ENCODE measurements around the gene P4HA2. TPM values are rescaled to one million over a fixed set of nuclear protein-coding genes. Genes with fewer than 3 reads are reported as not detected.

P4HA2 gene
- total RNA-seq, 1 experiment from 2014 or later: 200 TPM

GRCh38 chr5:132264546-132265335 lies 37.1 kb upstream of the P4HA2 start:
- no peak for DNase-seq (ENCODE audit: low read depth)

GRCh38 chr5:132263548-132264261 lies 36.1 kb upstream of the P4HA2 start:
- peak; percentile 95 for DNase-seq (ENCODE audit: low read depth)

GRCh38 chr5:132262882-132263547 lies 35.4 kb upstream of the P4HA2 start:
- no peak for DNase-seq (ENCODE audit: low read depth)

- DNase-seq (ENCODE audit: low read depth): no peak
Measured at GRCh38 chr5:132261881-132262845, 34.5 kb upstream of the P4HA2 start.

GRCh38 chr5:132260714-132261551 lies 33.3 kb upstream of the P4HA2 start:
- peak; percentile 93 for DNase-seq (ENCODE audit: low read depth)

GRCh38 chr5:132260051-132260450 lies 32.4 kb upstream of the P4HA2 start:
- DNase-seq (ENCODE audit: low read depth): no peak

GRCh38 chr5:132259069-132259851 lies 31.6 kb upstream of the P4HA2 start:
- DNase-seq (ENCODE audit: low read depth): peak; percentile 90

GRCh38 chr5:132258102-132259068 lies 30.7 kb upstream of the P4HA2 start:
- DNase-seq (ENCODE audit: low read depth): peak; percentile 60

GRCh38 chr5:132257131-132258101 lies 29.8 kb upstream of the P4HA2 start, which contains the start of gene PDLIM4:
PDLIM4 (plus strand) TSS chr5:132257696; CDS start chr5:132257735, 39 bp downstream.
- peak; percentile 40 for DNase-seq (ENCODE audit: low read depth)

GRCh38 chr5:132256783-132257130 lies 29.1 kb upstream of the P4HA2 start:
- DNase-seq (ENCODE audit: low read depth): no peak

- DNase-seq (ENCODE audit: low read depth): no peak
Measured at GRCh38 chr5:132256086-132256782, 28.6 kb upstream of the P4HA2 start.

GRCh38 chr5:132254321-132254977 lies 26.8 kb upstream of the P4HA2 start:
- no peak for DNase-seq (ENCODE audit: low read depth)

GRCh38 chr5:132253452-132254320 lies 26.0 kb upstream of the P4HA2 start:
- DNase-seq (ENCODE audit: low read depth): no peak

- DNase-seq (ENCODE audit: low read depth): no peak
Measured at GRCh38 chr5:132253008-132253441, 25.4 kb upstream of the P4HA2 start.

- peak; percentile 97 for DNase-seq (ENCODE audit: low read depth)
Measured at GRCh38 chr5:132251220-132251725, 23.6 kb upstream of the P4HA2 start.

Data from LHCN-M2 (cell line).